Kidney capillary endothelial cell (primary cell): ENCODE data around the gene PPP1R3D.

ENCODE experiments used
- DNase-seq: peaks from one replicate; pipeline ENCODE4 v3.0.0-alpha.2; 2018; ENCODE audit warnings: low spot score

The PPP1R3D gene

GRCh38 chr20:59948212-59948611, 8.1 kb upstream of the PPP1R3D start:
- no peak for DNase-seq

- no peak for DNase-seq
These were observed 7.3 kb upstream of the PPP1R3D start for GRCh38 chr20:59947376-59947775.

- no peak for DNase-seq
These were observed 5.6 kb upstream of the PPP1R3D start for GRCh38 chr20:59945731-59946130.

GRCh38 chr20:59945175-59945574, 5.1 kb upstream of the PPP1R3D start:
- no peak for DNase-seq

GRCh38 chr20:59944726-59945125, 4.6 kb upstream of the PPP1R3D start:
- no peak for DNase-seq

- no peak for DNase-seq
These were observed 2.1 kb upstream of the PPP1R3D start for GRCh38 chr20:59942245-59942644.

GRCh38 chr20:59940956-59941294, 820 bp upstream of the PPP1R3D start:
- no peak for DNase-seq

GRCh38 chr20:59939879-59940128, 301 bp downstream of the PPP1R3D start:
- peak; percentile 7 for DNase-seq

- DNase-seq: no peak
These were observed 840 bp downstream of the PPP1R3D start for GRCh38 chr20:59939052-59939878.

GRCh38 chr20:59938696-59939051, 1.4 kb downstream of the PPP1R3D start:
- no peak for DNase-seq

GRCh38 chr20:59938221-59938620, 1.9 kb downstream of the PPP1R3D start:
- DNase-seq: no peak

GRCh38 chr20:59937150-59937549, 3.0 kb downstream of the PPP1R3D start:
- DNase-seq: no peak

GRCh38 chr20:59936409-59936808, 3.7 kb downstream of the PPP1R3D start:
- DNase-seq: no peak

- DNase-seq: no peak
These were observed 4.5 kb downstream of the PPP1R3D start for GRCh38 chr20:59935457-59936185.

- peak; percentile 62 for DNase-seq
These were observed 6.1 kb downstream of the PPP1R3D start for GRCh38 chr20:59933849-59934585.

- DNase-seq: no peak
These were observed 6.7 kb downstream of the PPP1R3D start, which contains the start of gene SYCP2 for GRCh38 chr20:59933296-59933848. Gene SYCP2 (minus strand): TSS chr20:59933637. CDS start chr20:59922413, 11,224 bp downstream.

- DNase-seq: no peak
These were observed 7.3 kb downstream of the PPP1R3D start for GRCh38 chr20:59932616-59933295.

GRCh38 chr20:59931511-59932312, 8.4 kb downstream of the PPP1R3D start:
- DNase-seq: no peak

GRCh38 chr20:59925899-59926298, 14.2 kb downstream of the PPP1R3D start:
- DNase-seq: no peak

- DNase-seq: no peak
These were observed 14.7 kb downstream of the PPP1R3D start for GRCh38 chr20:59925359-59925758.

- no peak for DNase-seq
These were observed 16.6 kb downstream of the PPP1R3D start for GRCh38 chr20:59923514-59923913.
